ENCODE data around the gene GDAP1L1.
"Not testable (repeated sequence)": the region's sequence is repeated elsewhere in the genome, so short reads cannot be mapped to it uniquely, and the experiment has no call there.

The GDAP1L1 gene

DNA sequence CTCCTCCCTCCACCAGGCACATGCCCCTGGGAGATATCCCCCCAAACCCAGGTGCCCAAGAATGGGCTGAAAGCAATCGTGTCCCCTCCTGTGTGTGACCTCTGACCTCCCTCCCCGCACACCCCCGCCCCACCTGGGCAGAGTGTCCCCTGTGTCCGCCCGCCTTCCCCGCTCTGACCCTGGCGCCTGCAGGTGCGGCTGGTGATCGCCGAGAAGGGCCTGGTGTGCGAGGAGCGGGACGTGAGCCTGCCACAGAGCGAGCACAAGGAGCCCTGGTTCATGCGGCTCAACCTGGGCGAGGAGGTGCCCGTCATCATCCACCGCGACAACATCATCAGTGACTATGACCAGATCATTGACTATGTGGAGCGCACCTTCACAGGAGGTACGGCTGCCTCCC, 9.9 kb downstream of the GDAP1L1 start:
- DNase-seq = no peak

DNA sequence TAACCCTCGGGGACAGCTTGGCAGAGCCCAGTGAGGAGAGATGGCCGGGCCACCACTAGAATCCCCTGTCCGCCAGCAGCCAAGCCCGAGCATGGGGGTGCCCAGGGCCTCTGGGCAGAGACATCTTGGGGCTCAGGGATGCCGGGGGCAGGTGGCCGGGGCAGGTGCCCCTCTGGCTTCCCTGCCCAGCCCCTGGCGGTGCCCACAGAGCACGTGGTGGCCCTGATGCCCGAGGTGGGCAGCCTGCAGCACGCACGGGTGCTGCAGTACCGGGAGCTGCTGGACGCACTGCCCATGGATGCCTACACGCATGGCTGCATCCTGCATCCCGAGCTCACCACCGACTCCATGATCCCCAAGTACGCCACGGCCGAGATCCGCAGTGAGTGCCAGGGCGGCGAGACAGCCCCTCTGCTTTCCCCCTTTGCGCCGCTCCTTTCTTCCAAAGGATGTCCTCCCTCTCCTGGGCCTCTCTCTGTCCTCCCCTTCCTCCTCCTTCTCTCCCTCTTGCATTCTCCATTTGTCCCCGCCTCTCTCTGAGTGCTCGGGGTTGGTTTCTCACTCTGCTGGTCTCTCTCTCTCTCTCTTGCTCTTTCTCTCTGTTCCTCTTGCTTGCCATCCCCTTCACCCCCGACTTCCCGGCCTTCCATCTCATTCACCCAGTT, 11.2 kb downstream of the GDAP1L1 start:
- no peak for DNase-seq

DNA sequence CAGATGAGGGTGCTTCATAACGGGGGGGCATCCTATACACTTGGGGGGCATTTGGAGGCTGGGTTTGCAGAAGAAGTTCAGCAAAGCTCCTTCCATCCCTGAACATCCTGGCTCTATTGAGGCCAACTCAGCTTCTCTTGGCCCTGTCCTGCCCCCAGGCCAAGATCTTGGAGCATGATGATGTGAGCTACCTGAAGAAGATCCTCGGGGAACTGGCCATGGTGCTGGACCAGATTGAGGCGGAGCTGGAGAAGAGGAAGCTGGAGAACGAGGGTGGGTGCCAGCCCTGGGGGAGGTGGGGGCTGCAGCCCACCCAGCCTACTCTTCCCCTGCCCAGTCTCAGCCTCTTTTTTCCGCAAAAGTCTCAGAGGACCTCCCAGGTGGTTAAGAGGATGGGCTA, 17.2 kb downstream of the GDAP1L1 start:
- DNase-seq = no peak

DNA sequence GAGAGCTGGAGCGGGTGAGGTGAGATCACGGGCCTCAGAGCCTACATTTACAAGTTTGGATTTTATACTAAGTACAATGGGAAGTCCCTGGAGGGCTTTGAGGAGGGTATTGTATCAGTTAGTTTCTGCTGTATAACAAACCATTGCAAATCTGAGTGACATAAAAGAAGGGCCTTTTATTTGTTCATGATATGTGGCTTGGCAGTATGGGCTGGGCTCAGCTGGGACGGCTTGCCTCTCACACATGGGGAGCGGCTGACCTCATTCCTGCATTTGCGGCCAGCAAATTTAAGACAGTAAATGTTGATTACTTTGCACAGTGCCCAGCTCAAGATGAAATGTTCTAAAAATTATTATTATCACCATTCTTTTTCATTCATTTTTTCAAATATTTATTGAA, 21.7 kb downstream of the GDAP1L1 start:
- DNase-seq = no peak

DNA sequence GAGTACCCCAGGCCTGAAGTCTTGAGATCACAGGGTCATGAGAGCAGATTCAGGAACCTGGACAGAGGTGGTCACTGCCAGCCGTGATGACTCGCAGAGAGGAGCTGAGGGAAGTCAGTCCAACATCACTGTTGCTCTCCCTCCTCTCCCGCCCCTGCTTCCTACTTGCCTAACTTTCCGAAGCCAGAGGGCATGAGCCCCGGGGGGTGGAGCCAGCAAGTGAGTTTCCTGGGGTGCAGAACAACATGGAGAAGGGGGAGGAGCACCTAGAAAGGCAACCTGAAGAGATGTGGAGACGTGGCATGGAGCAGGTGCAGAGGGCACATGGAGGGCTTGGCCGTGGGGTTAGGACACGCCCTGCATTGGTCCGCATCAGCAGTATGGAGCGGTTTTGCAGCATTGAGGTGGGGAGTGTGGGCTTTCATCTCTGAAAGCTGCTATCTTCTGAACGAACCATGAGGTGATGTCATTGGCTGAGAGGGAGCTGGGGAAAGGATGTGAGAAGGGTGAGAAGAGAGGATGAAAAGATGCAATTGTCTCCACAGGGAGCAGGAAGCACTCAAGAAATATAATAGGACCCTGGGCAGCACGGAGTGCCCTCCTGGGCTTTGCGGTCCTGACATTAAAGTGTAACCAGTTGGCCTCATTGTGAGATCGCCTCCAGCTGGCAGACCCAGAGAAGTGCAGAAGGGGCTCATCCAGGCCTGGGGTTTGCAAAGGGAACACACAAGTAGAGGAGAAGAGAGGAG, 25.0 kb downstream of the GDAP1L1 start:
- no peak for DNase-seq

DNA sequence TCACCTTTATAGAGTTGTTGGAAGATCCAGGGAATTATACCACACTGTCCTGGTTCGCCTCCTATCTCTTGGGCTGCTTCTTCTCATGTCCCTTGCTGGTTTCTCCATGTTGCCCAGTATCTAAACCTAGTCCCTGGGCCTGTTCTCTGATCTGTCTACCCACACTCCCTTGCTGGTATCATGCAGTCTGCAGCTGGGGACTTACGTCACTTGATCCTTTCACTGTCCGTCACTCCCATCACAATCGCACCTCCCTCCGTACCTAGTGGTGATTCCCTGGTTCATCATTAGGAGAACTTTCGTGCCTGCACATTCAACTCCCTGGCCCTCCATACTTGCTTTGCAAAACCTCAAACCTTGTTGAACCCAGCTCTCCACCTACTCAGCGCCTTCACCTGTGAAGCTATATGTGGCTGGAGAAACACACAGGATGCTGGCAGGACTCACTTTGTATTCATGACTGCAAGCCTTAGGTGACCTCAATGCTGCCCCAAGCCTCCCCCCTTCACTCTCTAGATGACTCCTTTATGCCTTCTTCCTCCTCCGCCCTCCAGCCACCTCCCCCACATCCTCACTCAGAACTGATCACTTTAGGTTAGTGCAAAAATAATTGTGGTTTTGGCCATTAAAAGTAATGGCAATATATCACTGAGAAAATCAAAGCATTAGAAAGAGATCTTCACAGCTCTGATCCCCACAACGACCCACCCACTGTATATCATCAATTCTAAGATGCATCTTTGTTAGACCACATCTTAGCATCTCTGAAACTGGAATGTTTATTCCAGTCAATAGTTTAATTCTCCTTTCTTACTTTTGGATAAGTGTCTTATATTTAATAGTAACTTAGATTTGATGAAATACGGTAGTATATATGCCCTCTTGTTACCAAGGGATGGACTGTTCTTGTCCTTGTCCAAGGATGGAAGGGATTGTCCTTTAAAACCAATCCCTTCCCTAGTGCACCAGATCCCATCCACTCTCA, 26.4 kb downstream of the GDAP1L1 start:
- no peak for DNase-seq

DNA sequence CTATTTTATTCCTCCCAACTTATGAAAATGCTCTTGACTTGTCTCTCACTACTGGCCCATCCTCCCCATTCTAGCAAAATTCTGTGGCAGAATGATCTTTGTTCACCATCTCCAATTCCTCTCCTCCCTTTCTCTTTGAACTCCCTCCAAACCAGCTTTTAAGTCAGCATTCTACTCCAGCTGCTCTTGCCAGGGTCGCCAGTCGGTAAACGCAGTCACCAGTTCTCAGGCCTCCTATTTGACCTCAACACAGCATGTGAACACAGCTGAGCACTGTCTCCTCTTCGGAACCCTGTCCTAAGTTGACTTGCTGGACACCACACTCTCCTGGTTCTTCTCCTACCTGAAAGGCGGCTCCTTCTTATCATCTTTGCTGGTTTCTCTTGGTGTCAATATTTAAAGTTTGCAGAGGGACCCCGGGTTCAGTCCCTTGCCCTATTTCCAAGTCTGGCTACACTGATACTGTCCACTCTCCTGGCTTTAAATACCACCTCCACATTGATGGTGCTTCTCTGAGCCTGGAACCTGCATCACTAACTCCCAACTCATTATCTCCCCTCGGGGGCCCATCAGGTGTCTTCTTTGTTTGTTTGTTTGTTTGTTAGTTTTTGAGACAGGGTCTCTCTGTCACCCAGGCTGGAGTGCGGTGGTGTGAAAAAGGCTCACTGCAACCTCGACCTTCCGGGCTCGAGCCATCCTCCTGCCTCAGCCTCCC, 27.4 kb downstream of the GDAP1L1 start:
- DNase-seq = no peak

DNA sequence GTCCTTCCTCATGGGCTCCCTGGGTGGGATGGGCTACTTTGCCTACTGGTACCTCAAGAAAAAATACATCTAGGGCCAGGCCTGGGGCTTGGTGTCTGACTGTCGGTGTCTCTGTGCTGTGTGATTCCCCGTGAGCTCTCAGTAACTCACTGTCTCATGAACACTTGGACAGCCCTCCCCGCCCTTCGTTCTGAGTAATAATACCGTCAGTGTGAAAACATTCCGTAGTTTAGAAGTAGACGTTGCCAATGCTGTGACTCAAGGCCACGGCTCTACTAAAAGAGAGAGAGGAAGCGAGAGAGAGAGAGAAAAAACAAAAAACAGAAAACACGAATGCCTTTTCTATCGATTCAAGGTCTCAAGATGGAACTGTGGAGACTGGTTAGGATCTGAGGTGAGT, 32.1 kb downstream of the GDAP1L1 start:
- no peak for DNase-seq

DNA sequence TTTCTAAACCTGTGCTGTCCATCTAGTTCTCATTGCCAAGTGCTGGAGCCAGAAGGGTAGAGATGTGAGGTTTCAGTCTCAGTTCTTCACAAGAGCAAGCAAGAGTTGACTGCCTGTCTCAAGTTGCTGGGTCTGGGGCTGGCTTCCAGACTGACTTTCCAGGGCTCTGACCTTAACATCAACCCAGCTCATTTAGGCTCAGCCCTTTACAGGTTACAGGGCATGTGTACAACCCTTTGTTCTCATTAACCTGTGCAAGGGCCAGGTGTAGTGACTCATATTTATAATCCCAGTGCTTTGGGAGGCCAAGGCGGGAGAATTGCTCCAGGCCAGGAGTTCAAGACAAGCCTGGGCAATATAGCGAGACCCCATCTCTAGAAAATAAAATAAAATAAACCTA, 33.3 kb downstream of the GDAP1L1 start:
- DNase-seq = no peak

DNA sequence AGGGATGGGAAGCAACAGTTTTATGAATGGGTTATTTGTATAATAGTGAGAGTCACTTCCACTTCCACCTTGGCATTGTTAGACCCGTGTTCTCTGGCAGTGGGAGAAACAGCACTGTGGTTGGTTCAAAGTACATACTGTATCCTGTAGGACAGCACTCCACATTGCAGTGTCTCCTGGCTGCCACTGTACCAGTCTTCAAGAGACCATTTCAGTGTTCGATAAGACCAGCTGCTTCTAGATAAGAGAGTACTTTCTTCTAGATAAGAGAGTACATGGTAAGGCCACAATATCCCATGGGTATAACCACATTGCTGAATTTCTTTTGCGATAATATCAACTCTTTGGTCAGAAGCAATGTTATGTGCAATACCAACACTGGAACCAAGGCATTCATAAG, 35.1 kb downstream of the GDAP1L1 start:
- DNase-seq = no peak

DNA sequence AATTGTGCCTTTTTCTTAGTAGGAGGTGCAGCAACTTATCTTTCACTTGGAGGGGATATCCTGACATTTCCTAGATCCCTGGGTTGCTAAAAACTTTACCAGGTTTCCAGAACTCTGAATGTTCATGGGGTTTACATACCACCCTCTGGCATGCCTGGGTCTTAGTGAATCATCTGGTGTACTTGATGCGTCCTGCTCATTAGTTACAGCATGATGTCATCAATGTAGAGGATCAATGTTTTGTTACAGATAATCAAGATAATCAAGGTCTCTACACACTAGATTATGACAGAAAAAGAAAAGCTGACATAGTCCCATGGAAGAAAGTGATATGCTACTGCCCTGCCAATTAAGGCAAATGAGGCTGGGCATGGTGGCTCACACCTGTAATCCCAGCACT, 36.9 kb downstream of the GDAP1L1 start:
- no peak for DNase-seq

DNA sequence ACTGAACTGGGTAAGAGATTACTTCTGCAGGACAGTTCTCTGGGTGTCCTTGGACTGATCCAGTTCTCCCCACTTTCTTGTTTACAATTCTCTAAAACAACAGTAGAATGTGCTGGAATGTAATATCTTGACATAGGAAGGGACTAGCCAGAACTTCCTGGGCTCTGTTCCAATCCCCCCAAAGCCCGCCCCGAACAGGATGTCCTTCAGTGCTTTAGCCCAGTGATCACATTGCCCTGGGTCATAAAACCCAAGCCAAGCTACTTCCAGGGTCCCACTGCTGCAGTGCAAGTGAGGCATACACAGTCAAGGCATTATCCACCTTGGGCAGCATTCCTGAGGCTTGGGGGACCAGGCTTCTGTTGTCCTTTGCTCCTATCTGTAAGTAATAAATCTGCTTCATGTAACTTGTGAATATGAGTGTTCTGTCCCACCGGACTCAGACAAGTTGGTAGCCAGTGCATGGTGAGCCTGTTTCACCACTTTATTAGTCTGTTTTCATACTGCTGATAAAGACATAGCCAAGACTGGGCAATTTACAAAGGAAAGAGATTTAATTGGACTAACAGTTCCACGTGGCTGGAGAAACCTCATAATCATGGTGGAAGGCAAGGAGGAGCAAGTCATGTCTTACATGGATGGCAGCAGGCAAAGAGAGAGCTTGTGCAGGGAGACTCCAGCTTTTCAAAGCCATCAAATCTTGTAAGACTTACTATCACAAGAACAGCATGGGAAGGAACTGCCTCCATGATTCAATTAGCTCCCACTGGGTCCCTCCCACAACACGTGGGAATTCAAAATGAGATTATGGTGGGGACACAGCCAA, 40.4 kb downstream of the GDAP1L1 start:
- no peak for DNase-seq

DNA sequence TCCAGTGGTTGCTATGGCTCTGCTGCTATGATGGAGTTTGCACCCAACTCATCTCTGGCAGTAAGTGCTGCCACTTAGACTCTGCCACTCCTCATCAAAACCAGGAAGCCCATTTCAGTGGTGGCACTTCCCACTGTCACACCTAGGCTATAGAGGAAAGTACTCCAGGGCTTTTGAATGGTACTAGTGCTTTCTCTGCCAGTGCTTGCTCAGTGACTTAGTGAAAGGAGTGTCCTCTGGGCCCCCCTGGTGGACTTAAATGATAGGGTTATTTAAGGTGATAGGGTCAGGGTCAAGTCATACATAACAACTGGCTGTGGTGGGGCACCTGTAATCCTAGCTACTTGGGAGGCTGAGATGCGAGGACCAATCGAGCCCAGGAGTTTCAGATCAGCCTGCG, 41.1 kb downstream of the GDAP1L1 start:
- DNase-seq = no peak

DNA sequence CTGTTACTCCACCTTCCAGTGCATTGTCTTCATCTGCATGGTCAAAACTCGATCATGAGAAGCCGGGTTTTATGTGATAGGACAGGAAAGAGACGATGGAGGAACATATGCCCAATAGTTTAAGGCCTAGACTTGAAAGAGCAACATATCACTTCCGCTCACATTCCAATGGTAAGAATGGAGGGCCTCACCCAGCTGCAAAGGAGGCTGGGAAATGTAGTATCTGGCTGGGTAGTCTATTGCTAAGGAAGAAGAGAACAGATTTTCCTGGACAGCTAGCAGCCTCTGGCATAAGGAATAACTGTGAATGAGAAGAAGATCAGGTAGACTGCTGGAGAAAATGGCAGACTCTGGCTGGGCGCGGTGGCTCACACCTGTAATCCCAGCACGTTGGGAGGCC, 44.6 kb downstream of the GDAP1L1 start:
- DNase-seq = no peak

DNA sequence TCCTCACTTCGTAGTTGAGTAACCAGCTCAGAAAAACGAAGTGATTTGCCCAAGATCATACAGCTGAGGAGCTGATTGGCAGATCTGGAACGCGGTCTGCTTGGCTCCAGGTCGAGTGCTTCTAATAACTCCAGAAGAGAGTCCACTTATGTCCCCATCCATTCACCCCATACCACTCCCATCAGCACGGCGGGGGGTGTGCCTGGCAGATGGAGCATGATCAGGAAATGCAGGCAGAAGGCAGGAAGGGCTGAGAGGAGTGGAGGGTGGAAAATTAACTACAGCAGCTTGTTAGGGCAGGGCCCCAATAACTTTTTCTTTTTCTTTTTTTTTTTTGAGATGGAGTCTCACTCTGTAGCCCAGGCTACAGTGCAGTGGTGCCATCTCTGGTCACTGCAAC, 48.9 kb downstream of the GDAP1L1 start:
- DNase-seq = no peak

DNA sequence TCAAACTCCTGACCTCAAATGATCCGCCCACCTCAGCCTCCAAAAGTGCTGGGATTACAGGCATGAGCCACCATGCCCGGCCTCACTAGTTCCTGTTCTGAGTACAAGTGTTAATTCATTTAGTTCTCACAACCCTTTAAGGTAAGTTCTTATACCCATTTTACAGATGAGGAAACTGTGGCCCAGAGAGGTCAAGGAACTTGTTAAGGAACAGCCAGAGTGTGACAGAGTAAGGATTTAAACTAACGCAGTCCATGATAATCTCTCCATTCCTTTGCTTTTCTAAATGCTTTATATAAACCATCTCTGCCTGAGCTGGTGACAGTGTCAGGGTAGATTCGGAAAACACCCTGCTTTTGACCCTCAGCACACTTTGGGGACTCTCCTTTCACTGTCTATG, 50.6 kb downstream of the GDAP1L1 start:
- no peak for DNase-seq

DNA sequence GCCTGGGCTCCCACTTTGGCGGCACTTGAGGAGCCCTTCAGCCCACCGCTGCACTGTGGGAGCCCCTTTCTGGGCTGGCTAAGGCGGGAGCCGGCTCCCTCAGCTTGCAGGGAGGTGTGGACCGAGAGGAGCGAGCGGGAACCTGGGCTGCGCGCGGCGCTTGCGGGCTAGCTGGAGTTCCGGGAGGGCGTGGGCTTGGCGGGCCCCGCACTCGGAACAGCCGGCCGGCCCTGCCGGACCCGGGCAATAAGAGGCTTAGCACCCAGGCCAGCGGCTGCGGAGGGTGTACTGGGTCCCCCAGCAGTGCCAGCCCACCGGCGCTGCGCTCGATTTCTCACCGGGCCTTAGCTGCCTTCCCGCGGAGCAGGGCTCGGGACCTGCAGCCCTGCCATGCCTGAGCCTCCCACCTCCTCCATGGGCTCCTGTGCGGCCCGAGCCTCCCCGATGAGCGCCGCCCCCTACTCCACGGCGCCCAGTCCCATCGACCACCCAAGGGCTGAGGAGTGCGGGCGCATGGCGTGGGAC, 52.0 kb downstream of the GDAP1L1 start:
- DNase-seq = not testable (repeated sequence)

DNA sequence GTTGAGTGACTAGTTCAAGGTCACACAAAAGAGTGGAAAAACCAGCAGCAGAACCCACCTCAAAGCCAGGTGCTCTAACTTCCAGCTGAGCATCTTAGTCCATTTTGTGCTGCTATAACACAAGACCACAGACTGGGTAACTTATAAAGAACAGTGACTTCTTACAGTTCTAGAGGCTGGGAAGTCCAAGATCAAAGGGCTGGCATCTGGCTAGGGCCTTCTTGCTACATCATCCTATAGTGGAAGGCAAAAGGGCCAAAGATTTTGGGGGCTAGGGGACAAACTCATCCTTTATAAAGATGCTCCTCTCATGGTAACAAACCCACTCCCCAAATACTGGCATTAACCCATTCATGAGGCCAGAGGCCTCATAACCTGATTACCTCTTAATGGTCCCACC, 54.2 kb downstream of the GDAP1L1 start:
- DNase-seq = no peak

DNA sequence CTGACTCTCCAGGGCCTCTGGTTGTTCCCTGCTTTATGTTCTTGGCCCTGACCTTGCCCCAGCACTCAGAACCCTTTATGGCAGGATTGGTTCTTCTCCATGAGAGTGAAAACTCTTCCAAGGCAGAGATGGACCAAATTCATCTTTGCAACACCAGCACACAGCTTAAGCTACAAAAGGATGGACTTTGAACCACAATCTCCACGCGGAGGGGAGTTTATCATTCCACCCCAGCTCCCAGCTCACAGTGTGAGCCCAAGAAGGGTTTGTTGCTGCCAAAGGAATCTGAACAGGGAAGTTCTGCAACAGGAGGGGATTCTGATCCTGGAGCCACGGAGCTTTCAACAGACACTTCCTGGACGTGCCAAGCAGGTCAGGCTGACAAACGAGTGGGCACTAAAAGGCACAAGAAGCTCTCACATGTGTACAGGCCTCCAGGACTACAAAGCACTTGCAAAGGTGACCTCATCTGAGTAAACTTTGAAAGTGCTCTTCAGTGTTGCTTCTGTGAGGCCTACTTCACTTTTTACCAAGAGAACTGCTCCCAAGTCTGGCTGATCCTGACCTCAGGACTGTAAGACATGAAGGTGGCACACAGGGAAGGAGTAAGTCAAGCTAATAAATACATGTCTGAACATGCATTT, 55.0 kb downstream of the GDAP1L1 start:
- DNase-seq = no peak

DNA sequence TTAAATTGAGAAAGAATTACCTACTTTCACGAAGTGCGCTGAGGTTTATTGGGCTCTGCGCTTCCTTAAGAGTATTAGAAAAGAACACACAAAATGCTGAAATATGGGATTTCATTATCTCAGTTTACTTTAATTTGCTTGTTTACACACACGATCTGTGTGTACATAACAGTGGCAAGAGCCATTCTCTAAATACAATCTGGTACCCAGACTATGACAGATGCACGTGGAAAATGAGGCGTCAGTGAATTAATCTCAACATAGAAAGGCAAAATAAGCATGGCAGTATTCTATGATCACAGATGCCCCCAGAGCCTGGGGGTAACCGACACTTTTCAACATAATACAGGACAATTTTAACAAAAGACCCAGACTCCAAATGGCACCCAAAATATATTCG, 55.6 kb downstream of the GDAP1L1 start:
- DNase-seq = no peak

DNA sequence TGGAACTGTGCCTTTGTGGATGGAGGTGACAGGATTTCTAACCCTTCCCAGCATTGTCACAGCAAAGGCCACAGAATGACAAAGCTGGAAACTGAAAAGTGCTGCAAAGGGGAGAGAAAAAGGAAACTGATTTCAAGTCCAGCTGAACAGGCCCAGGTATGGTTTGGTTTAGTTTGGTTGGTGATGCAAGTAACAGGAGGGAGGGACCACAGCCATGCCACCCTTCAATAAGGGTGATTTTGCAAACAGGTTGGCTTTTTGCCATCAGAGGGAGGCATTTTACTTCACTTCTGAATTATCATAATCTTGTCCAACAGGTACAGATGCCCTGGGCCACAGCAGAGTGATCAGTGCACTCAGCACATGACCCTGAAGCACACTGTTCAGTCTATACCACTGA, 57.3 kb downstream of the GDAP1L1 start:
- DNase-seq = no peak

All from CD4-positive, alpha-beta T cell treated with Interleukin-15 for 1 hour (primary cell).